Epidermal melanocyte (primary cell): Measurements from ENCODE around the gene LRRC8C.

ENCODE experiments used
- DNase-seq: peaks from one replicate; pipeline ENCODE4 v3.0.0; 2011; ENCODE audit warnings: low spot score; ENCODE audit not compliant: insufficient read length

Gene LRRC8C

DNA sequence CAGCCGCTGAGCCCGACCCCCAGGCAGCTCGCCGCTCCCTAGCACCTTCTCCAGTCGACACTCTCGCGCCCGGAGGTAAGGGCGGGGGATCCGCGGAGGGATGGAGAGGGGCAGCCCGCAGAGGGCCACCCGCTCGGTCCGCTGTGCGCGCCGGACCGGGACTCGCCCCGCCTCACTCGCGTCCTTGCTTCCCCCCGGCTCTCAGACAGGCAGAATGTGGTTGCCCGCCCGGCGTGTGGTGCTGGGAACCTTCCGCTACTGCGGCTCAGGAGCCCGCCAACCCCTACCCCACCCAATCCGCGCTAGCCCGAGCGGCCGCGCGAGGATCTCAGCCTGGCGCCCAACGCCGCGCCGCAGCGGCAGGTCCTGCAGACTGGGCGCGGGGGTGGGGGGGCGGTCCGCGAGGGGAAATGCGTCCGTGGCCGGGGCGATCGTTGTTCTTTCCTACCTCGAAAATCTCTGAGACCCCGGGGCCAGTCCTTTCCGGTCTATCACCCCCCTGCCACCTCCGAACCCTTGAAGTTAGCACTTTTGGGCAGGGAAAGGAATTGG lies 404 bp downstream of the LRRC8C start:
- DNase-seq, result no peak

DNA sequence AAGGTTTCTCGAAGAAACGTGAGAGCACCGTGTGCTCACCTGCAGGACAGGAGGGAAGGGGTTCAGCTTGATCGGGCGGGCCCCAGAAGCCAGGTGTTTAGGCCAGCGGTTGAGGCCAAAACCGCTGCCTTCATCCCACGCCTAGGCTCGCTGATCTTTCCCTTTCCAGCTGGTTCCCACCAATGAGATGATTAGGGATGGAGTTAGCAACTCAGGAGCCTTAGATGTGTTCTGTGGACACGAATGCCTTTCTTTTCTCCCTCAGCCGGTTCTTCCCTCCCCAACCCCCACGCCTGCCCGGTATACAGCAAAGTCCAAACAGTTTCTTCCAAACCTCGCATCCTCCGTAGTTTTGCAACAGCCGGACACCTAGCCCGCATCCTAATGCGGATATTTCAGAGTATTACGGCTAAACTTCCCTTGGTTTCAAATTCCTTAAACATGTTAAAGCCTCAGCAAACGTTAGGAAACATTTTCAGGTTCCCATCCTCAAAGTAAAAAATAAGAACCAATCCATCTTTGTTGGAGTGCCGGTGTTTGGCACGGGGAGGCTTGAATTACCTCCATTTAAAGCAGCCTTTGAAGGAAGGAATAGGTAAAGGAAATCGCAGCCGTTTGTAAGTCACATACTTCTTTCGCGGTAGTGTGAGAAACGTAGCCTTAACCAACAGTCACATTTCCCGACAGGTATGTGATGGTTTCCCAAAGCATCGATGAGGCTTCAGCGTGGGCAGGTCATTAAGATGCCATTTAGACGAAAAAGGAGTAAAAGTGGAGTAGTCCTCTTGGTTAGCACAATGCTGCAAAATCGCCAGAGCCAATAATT lies 1.1 kb downstream of the LRRC8C start:
- DNase-seq, result no peak

DNA sequence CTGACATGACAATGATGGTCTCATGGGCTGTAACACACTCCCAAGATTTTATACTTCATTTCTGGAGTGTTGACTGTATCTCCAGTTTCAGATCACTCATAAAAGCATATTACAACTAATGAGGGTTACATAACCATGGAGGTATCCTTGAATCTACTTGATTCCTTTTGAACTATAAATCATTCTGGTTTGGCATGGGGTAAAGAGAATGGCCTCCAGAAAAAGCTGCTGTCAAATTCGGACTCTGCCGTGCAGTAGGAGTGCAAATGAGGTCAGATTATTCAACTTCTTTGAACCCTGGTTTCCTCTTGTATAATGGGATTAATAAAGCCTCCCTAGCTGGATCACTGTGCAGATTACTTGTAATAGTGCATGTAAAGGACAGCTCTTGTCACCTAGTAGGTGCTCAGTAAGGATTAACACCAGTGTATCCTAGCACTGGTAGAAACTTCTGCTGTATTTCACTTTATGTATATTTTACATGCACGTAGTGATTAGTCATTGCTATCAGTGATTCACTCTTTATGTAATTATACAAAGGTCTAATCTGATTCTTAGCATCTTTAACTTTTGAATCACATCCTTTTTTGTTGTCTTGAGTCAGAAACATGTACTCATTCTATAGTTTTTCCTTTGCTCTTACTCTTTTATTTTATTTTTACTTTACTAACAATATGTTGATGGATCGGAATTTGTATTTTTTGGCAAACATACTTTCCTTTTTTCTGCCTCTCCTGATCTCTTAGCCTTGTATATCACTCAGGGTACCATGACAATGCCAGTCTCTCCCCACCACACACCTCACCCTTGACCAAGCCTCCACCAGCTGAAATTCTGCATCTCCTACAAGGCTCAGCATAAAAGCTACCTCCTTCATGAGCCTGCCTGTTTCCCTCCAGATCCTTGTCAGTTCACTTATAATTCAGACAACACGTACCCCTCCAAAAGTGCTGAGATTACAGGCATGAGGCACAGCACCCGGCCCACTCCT lies 3.2 kb downstream of the LRRC8C start:
- no peak for DNase-seq

DNA sequence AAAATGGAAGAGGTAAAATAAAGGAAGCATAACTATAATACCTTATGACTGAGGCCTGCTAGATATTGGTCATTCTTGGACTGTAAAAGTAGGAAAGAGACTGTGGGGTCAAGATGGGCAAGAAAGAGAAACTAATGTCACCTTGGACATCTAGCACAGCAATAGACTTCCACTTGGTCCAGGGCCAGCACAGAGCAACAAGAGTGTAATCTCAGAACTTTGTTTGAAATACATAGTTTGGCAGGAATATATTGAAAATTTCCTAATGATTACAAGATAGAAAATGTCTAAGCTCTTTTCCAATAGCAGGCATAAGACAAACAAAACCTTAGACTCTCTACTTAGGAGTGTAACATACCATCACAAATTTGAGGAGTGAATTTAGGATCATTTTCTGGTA lies 4.6 kb downstream of the LRRC8C start:
- DNase-seq, result no peak

- no peak for DNase-seq
Measured at GRCh38 chr1:89640440-89640839, 7.5 kb downstream of the LRRC8C start.

- no peak for DNase-seq
Measured at GRCh38 chr1:89641781-89642180, 8.9 kb downstream of the LRRC8C start.

DNA sequence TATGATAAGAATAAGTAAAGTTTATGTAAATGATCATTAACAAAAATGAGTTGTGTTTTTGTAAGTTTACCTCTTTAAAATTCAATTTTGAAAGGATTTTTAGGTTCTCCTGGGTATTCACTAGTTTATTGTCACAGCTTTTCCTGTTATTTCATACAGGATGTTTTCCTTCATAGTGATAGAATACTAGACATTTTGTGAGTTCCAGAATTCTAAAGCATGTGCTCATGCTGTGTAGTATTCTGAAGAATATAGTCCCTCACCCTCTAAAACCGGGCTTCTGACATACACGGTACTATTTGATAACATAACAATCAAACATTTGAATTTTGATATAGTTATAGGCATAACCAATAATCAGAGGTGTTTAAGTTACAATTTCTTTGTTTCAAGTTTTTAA lies 10.7 kb downstream of the LRRC8C start:
- no peak for DNase-seq

GRCh38 chr1:89644119-89644814 lies 11.3 kb downstream of the LRRC8C start:
- DNase-seq, result no peak

- no peak for DNase-seq
Measured at GRCh38 chr1:89646259-89646658, 13.3 kb downstream of the LRRC8C start.

GRCh38 chr1:89649783-89650182 lies 16.9 kb downstream of the LRRC8C start:
- no peak for DNase-seq

DNA sequence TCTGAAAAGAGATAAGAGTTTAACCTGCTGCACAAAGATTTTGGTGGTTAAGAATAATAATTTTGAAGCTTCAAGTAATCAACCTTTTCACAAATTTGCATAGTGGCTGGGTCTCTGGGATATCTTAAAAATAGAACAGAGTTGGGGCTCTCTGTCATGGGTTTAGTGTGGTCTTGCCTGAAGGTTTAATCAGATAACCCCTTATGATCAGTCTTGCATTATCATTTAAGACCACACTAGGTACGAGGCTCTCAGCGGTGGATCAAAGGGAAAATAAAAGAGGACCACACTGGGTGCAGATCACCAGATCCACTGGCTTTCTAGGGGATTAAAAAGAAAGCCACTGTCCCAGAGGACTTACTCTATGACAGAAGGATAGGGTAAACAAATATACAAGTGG lies 19.5 kb downstream of the LRRC8C start:
- no peak for DNase-seq

- DNase-seq, result no peak
Measured at GRCh38 chr1:89657886-89658285, 25.0 kb downstream of the LRRC8C start.

DNA sequence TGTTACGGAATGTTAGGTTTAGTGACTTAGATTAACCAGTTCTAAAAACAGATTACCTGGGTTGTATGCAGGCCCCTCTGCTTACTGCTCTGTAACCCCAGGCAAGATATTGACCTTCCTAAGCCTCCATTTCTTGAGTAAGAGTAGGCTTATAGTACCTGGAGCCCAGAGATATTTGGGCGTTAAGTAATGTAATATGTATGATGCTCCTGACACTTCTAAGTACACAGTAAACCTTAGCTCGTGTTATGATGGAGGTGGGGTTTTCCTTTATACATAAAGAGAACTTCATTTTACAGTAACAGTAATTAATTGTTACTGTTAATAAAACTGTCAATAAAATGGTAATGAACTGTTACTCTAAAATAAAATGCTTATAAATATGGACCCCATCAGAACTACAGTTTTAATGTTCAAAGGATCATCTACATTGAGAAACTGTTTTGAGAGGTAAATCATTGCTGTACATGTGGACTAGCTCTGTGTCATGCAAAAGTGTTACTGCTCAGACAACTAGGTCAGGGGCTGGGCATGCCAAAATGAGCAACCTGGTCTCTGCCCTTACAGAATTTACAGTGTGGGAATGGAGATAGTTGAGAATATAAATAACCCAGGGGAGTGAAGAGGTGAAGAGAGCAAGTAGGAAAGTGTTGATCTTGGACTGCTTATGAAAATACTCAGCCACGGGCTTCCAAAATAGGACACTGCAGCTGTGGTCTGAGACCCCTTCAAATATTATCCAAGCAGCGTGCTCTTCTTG lies 26.6 kb downstream of the LRRC8C start:
- no peak for DNase-seq

- DNase-seq, result no peak
Measured at GRCh38 chr1:89660224-89661061, 27.5 kb downstream of the LRRC8C start.

DNA sequence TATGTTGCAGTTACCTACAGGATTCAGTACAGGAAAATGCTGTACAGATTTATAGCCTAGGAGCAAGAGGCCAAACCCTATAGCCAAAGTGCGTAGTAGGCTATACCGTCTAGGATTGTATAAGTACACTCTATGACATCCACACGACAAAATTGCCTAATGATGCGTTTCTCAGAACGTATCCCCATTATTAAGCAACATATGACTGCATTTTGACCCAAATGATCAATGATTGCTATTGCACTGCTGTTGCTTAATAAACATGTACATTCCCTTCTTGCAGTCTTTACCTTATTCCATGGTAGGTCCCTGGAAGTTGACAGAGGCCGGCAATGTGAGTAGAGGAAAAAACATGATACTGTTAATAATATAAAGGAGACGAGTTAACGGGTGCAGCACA lies 33.0 kb downstream of the LRRC8C start:
- no peak for DNase-seq

DNA sequence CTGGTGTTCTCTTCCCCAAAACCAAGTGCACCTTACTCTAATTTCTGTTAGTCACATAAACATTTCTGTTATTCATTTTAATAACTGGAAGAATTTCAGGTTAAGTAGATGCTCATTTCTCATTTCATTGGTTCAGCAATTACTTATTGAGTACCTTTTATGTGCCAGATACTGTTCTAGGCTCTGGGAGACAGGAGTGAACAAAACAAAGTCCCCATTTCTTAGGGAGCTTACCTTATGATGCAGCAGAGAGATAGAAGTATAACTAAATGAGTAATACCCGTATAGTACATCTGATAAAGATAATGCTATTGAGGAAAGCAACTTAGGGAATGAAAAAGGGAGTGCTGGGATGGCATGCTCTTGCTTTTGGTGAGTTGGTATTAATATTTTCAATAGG lies 33.7 kb downstream of the LRRC8C start:
- DNase-seq, result no peak

GRCh38 chr1:89667691-89668090 lies 34.8 kb downstream of the LRRC8C start:
- no peak for DNase-seq

- DNase-seq, result no peak
Measured at GRCh38 chr1:89668961-89669360, 36.0 kb downstream of the LRRC8C start.

DNA sequence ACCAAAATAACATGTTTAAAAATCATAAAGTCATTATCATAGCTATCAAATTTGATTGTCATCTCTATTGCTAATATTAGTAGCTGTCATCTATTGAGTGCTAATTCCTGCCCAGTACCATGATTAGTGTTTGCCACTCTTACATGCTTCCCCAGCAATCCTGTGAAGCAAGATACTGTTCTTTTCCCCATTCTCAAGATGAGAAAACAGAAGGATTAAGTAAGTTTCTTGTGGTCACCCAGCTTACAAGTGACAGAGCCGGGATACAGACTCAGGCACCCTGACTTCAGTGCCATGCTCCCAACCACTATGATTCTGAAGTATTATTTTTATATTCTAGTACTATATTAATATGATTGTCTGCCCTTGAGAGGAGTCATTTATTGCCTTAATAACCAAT lies 36.5 kb downstream of the LRRC8C start:
- DNase-seq, result no peak

DNA sequence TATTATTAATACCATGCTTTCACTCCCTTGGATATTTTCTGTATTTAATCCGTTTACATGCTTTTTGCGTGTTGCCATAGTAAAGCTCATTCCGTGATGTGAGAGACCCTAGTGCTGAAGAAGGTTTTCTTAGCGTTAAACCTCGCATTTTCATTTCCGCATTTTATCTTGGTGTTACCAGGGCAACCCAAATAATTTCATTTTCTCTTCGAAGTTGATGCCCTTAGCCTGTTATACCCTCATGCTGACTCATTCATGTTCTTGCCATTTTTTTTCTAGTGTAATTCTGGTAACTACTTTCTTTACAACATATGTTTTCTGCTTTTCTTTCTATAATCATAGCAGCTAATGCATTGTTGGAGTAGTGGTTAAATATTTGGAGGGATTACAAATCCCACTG lies 37.2 kb downstream of the LRRC8C start:
- DNase-seq, result no peak
